ENCODE results near the gene SLC44A3.

Gene SLC44A3

GRCh38 chr1:94912263-94913184, 92.4 kb downstream of the SLC44A3 start:
- DNase-seq = no peak

GRCh38 chr1:94917251-94917650, 97.1 kb downstream of the SLC44A3 start:
- no peak for DNase-seq

GRCh38 chr1:94919241-94920030, 99.3 kb downstream of the SLC44A3 start:
- peak; percentile 82 for DNase-seq

GRCh38 chr1:94920061-94920460, 99.9 kb downstream of the SLC44A3 start:
- no peak for DNase-seq

- DNase-seq = no peak
These were observed 101.8 kb downstream of the SLC44A3 start for GRCh38 chr1:94921977-94922376.

- DNase-seq = peak; percentile 57
These were observed 102.7 kb downstream of the SLC44A3 start for GRCh38 chr1:94922761-94923331.

GRCh38 chr1:94925004-94925403, 104.8 kb downstream of the SLC44A3 start:
- no peak for DNase-seq

GRCh38 chr1:94925561-94926125, 105.5 kb downstream of the SLC44A3 start:
- peak; percentile 68 for DNase-seq

- peak; percentile 53 for DNase-seq
These were observed 106.2 kb downstream of the SLC44A3 start for GRCh38 chr1:94926126-94926914.

- DNase-seq = peak; percentile 90
These were observed 106.8 kb downstream of the SLC44A3 start, which contains the start of gene CNN3 for GRCh38 chr1:94926915-94927404. TSS of gene CNN3 (minus strand) at chr1:94927110. CDS start at chr1:94926894, 216 bp downstream.

GRCh38 chr1:94927405-94928175, 107.4 kb downstream of the SLC44A3 start:
- DNase-seq = peak; percentile 37

- DNase-seq = no peak
These were observed 108.3 kb downstream of the SLC44A3 start for GRCh38 chr1:94928293-94928939.

- no peak for DNase-seq
These were observed 109.4 kb downstream of the SLC44A3 start for GRCh38 chr1:94929351-94930217.

GRCh38 chr1:94931254-94931841, 111.2 kb downstream of the SLC44A3 start:
- DNase-seq = no peak

GRCh38 chr1:94934551-94934950, 114.4 kb downstream of the SLC44A3 start:
- no peak for DNase-seq

GRCh38 chr1:94935034-94935433, 114.9 kb downstream of the SLC44A3 start:
- DNase-seq = no peak

- no peak for DNase-seq
These were observed 115.3 kb downstream of the SLC44A3 start for GRCh38 chr1:94935476-94935875.

- DNase-seq = no peak
These were observed 116.9 kb downstream of the SLC44A3 start for GRCh38 chr1:94936861-94937620.

Data from NCI-H2029 (cell line).